HG03571 (cell line): ENCODE results near the gene SLC1A6.
"Not testable (repeated sequence)": the region's sequence is repeated elsewhere in the genome, so short reads cannot be mapped to it uniquely, and the experiment has no call there.

Experiments used
- ATAC-seq: cut with Tn5 transposase; IDR thresholded peaks from one replicate; pipeline ENCODE4 v1.9.1; 2021; ENCODE audit not compliant: unreplicated experiment

SLC1A6 gene

DNA sequence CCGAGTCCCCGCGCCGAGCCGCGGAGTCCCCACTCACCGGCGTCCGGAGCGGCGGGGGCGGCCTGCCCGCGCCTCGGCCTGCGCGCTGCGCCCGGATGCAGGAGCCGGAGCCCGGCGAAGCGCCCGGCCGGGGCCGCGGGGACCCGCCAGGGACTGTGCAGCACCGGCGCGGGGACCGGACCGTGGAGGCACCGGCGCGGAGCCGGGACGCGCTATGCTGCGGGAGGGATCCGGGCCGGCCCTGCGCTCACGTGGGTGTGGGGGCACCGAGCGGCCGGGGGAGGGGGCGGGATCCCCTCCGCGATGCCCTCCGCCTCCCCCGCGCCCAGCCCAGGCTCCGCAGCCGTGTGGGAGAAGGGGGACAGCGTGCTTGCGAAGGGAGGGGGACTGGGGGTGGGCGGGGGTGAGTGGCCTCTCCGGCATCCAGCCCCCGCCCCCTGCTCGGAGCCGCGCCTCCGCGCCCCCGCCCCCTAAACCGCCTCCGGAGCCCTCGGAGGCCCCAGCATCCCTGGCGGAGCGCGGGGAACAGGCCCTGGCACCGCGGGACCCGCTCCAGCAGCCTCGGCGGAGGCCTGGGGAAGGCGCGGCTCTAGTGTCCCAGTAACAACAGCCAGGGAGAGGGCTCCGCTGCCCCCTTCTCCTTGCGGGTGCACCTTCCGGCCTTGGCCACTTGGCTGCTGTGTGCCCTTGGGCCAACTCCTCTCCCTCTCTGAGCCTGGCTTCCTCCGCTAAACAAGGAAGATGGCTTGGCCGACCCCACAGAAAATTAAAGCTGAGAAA lies at the start of gene SLC1A6:
TSS of gene SLC1A6 (minus strand) at position 389 of the 780 bp plus-strand sequence. CDS start 6,954 bp downstream, outside the sequence.
- no peak for ATAC-seq

GRCh38 chr19:15028490-15028889 lies 48.8 kb upstream of the SLC1A6 start:
- ATAC-seq = no peak

GRCh38 chr19:15025217-15025616 lies 45.6 kb upstream of the SLC1A6 start:
- ATAC-seq = no peak

DNA sequence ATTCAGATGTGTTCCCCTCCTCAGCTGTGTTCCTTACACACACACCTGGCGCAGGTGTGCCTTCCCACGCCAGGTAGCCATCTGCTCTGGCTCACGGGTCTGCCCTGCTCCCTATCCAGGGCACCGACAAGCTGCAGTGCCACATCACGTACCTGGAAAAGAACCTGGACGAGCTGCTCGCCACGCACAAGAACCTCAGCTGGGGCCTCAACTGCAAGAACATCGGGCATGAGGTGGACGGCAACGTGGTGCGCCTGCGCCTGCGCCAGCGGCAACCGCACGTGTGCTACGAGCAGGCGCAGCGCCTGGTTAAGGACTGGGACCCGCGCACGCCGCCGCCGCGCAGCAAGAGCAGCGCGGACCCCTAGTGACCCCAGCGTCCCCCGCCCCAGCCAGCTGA lies 43.1 kb upstream of the SLC1A6 start:
- ATAC-seq = no peak

GRCh38 chr19:15021286-15022007 lies 41.8 kb upstream of the SLC1A6 start:
- no peak for ATAC-seq

GRCh38 chr19:15018836-15019235 lies 39.2 kb upstream of the SLC1A6 start:
- not testable (repeated sequence) for ATAC-seq

DNA sequence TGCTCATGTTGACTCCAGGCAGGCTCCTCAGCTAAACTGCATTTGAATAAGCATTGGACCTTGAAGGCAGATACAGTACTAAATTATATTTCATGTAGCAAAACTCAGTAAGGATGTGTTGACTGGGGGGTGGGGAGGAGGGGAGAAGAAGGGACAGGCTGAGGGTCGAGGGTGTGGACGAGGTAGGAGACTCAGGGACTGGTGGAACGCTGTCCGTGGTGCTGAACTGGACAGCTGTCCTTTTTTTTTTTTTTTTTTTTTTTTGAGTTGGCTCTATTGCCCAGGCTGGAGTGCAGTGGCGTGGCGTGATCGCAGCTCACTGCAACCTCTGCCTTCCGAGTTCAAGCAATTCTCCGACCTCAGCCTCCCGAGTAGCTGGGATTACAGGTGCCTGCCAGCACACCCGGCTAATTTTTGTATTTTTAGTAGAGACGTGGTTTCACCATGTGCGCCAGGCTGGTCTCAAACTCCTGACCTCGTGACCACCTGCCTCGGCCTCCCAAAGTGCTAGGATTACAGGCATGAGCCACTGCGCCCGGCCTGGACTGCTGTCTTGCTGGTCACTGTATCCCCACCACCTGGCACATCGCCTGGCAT lies 36.4 kb upstream of the SLC1A6 start:
- no peak for ATAC-seq

DNA sequence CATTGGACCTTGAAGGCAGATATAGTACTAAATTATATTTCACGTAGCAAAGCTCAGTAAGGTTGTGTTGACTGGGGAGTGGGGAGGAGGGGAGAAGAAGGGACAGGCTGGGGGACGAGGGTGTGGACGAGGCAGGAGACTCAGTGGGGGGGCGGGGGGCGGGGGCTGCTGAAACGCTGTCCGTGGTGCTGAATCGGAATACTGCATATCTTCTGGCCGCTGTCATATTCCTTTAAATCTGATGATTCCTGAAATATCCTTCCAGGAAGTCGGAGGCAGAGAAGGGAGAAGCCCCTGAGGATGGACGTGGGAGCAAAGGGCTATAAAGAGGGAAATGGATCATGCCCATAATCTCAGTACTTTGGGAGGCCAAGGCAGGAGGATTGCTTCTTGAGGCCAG lies 34.9 kb upstream of the SLC1A6 start:
- ATAC-seq = no peak

GRCh38 chr19:15010501-15011300 lies 31.0 kb upstream of the SLC1A6 start:
- no peak for ATAC-seq

GRCh38 chr19:15008308-15008707 lies 28.6 kb upstream of the SLC1A6 start:
- ATAC-seq = no peak

- ATAC-seq = no peak
These were observed 18.3 kb upstream of the SLC1A6 start for GRCh38 chr19:14997981-14998380.

DNA sequence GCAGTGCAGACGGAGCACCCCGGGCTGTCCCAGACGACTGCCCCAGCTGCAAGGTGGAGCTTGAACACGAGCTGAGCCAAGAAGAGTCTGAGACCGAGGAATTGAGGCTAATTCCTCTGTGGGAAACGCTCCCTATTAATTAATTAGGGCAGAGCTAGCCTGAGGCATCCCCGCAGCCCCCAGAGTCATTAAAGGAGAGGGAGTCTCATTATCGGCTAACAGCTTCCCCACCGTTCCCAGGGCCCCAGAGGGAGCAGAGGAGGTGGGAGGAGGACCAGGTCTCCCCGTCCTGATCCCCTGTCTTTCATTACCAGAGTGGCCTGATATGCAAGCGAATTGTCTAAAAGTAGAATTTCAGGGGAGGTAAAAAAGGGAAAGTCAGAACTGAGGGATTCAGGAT lies 13.1 kb upstream of the SLC1A6 start:
- ATAC-seq = no peak

DNA sequence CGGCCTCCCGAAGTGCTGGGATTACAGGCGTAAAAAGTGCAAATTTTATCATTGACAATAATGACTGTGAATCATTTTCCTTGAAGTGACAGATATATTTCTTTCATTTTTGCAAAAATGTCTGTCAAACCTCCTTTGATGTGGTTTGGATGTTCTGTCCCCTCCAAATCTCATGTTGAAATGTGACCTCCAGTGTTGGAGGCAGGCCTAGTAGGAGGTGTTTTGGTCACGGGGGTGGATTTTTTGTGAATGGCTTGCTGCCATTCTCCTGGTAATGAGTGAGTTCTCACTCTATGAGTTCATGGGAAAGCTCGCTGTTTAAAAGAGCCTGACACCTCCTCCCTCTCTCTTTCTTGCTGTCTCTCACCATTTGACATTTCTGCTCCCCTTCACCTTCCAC lies 5.5 kb upstream of the SLC1A6 start:
- no peak for ATAC-seq

DNA sequence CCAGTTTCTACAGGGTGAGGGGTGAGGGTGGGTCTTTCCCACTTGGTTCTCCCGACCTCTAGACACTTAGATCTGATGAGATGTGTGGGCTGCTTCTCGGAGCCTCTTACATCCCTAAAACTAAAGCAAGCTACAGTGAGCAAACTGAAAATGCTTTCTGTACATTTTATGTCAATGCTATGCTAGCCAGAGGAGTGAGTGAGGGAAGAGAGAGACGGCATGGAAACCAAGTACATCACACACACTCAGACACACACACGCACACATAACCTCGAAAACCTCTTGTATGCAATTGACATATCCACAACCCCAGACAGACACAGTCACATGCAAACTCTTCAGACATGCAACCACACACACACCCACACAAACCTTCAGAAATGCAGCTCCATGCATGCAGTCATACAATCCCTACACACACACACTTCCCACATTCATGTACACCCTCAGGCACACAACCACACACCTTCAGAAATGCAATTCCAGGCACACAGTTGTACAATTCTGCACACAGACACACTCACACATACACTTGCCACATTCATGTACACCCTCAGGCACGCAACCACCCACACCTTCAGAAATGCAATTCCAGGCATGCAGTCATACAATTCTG lies 1.4 kb downstream of the SLC1A6 start:
- ATAC-seq = no peak

- no peak for ATAC-seq
These were observed 2.5 kb downstream of the SLC1A6 start for GRCh38 chr19:14977128-14977527.

DNA sequence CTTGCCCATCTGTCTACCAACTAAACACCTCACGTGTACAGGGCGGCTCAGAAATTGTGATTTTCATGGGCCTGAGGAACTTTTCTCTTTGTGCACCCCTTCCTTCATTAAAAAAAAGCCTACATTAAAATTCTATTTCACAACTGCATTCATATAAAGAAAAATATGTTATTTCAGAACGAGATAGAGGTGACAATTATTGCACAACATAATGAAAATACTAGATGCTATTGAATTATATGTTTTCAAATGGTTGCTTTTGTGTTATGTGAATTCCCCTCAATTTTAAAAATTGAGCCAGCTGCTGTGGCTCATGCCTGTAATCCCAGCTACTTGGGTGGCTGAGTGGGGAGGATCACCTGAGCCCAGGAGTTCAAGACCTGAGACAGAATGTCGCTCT lies 5.2 kb downstream of the SLC1A6 start:
- ATAC-seq = no peak

- ATAC-seq = no peak
These were observed 7.0 kb downstream of the SLC1A6 start for GRCh38 chr19:14972676-14973075.

- ATAC-seq = no peak
These were observed 8.2 kb downstream of the SLC1A6 start for GRCh38 chr19:14971474-14971873.

- ATAC-seq = no peak
These were observed 11.4 kb downstream of the SLC1A6 start for GRCh38 chr19:14968247-14968646.

DNA sequence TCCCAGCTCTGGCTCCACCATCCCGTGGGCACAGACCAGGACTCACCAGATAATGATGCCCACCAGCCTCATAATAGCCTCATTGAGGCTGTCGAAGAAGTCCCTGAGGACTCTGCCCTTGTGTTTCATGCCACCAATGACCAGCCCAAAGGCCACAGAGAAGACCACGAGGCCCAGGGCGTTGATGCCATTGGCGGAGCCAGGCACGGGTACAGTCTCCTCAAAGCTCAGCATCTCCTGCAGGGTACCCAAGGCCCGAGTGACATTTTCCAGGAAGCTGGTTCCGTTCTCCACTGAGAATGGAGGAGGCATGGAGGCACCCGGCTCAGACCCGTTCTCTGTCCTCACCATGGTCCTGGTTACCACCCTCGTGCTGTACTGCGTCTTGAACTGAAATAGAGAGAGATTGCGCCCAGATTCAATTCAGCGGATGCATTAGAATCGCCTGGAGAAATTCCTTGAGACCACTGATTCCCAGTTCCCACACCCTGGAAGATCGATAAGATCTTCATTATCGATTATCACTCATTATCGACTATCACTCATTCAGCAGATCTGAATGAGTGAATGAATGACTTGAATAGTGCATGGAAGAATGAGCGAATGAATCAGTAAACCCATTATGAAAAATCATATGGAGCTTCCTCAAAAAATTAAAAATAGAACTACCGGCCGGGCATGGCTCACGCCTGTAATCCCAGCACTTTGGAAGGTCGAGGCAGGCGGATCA lies 17.5 kb downstream of the SLC1A6 start:
- no peak for ATAC-seq
